Stimulated activated CD8-positive, alpha-beta memory T cell treated with anti-CD3 and anti-CD28 coated beads, Interleukin-4, amount 100 ng/mL, for 24 hours (primary cell): Measurements from ENCODE around the gene MS4A5.

Experiments
- DNase-seq: peaks from one replicate; pipeline ENCODE4 v3.0.0-alpha.2; 2020; ENCODE audit warnings: low read depth

Gene MS4A5

GRCh38 chr11:60482361-60482760 is 53.0 kb downstream of the MS4A5 start:
- no peak for DNase-seq

- DNase-seq = no peak
Observed at GRCh38 chr11:60485987-60486386, 56.6 kb downstream of the MS4A5 start.

- no peak for DNase-seq
Observed at GRCh38 chr11:60492488-60493009, 63.2 kb downstream of the MS4A5 start, which contains the start of gene MS4A12. TSS of gene MS4A12 (plus strand) at chr11:60492778. CDS start at chr11:60497319, 4,541 bp downstream.

- DNase-seq = no peak
Observed at GRCh38 chr11:60493454-60493853, 64.1 kb downstream of the MS4A5 start.
